Thoracic aorta (tissue), 2 donors: Measurements from ENCODE around the gene FKBP10. TPM values are rescaled to one million over a fixed set of nuclear protein-coding genes. Genes with fewer than 3 reads are reported as not detected.

Source experiments
- ATAC-seq: fragments of 150-250 bp; one replicate; pipeline ENCODE4 v1.8.0; 2017; ENCODE audit warnings: low read depth; ENCODE audit not compliant: insufficient number of reproducible peaks, low FRiP score
- DNase-seq: peaks from one replicate; pipeline ENCODE4 v3.0.0-alpha.2; 2020; ENCODE audit warnings: low spot score
- H3K27ac ChIP-seq, 2 donors: fragments of 200-600 bp; sonication (generic); 1 replicate in 1 of 2; 2 replicates in 1 of 2; pipeline ENCODE4 v1.5.1; 2016; ENCODE audit warnings: mild to moderate bottlenecking in 2 of 2, moderate library complexity in 2 of 2
- H3K27me3 ChIP-seq: fragments of 200-600 bp; sonication (generic); replicated peaks from 2 replicates; pipeline ENCODE4 v1.6.0; 2016; ENCODE audit warnings: mild to moderate bottlenecking; ENCODE audit not compliant: insufficient read depth
- H3K36me3 ChIP-seq: fragments of 200-600 bp; sonication (generic); one replicate; pipeline ENCODE4 v1.5.1; 2016
- H3K4me1 ChIP-seq, 2 donors: fragments of 200-600 bp; sonication (generic); 1 replicate in 1 of 2; 2 replicates in 1 of 2; pipeline versions ENCODE4 v1.5.1 to v1.6.0; 2016; ENCODE audit warnings: low read depth in 2 of 2, mild to moderate bottlenecking in 1 of 2; ENCODE audit not compliant: control insufficient read depth in 1 of 2
- H3K4me3 ChIP-seq: fragments of 200-600 bp; sonication (generic); 2 replicates; pipeline ENCODE4 v1.5.1; 2016; ENCODE audit warnings: mild to moderate bottlenecking
- H3K9me3 ChIP-seq: fragments of 200-600 bp; sonication (generic); 2 replicates; pipeline ENCODE4 v1.5.1; 2016
- total RNA-seq, 2 donors: library from RNA; depleted of rRNA; stranded (reverse); fragments of >200 nt; gene quantifications; one replicate each; pipeline versions ENCODE4 v1.1.0 to v1.2.3, GENCODE V29; 2016
- TF ChIP-seq, protein P1 (sequence below): fragments of 200-600 bp; sonication (generic); IDR thresholded peaks from one replicate; pipeline ENCODE4 v1.5.1; 2019; ENCODE audit warnings: antibody characterized with exemption

Gene FKBP10
- total RNA-seq, 2 donors from 2014 or later = 125 to 188 TPM

GRCh38 chr17:41868568-41868967 is 55.8 kb downstream of the FKBP10 start:
- TF ChIP-seq, protein P1, sequence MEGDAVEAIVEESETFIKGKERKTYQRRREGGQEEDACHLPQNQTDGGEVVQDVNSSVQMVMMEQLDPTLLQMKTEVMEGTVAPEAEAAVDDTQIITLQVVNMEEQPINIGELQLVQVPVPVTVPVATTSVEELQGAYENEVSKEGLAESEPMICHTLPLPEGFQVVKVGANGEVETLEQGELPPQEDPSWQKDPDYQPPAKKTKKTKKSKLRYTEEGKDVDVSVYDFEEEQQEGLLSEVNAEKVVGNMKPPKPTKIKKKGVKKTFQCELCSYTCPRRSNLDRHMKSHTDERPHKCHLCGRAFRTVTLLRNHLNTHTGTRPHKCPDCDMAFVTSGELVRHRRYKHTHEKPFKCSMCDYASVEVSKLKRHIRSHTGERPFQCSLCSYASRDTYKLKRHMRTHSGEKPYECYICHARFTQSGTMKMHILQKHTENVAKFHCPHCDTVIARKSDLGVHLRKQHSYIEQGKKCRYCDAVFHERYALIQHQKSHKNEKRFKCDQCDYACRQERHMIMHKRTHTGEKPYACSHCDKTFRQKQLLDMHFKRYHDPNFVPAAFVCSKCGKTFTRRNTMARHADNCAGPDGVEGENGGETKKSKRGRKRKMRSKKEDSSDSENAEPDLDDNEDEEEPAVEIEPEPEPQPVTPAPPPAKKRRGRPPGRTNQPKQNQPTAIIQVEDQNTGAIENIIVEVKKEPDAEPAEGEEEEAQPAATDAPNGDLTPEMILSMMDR = no peak
- Histone ChIP-seq H3K4me3 (no peak overlapping the region), H3K36me3 (peaks cover 37% of the 10 kb centered on the region), H3K27ac (no peak overlapping the region), H3K27me3 (no peaks in the 10 kb centered on the region), H3K4me1 (peaks cover 7 to 16% of the 10 kb centered on the region in 2 donors), H3K9me3 (no peaks in the 10 kb centered on the region)
- no peak for ATAC-seq
- DNase-seq = no peak

DNA sequence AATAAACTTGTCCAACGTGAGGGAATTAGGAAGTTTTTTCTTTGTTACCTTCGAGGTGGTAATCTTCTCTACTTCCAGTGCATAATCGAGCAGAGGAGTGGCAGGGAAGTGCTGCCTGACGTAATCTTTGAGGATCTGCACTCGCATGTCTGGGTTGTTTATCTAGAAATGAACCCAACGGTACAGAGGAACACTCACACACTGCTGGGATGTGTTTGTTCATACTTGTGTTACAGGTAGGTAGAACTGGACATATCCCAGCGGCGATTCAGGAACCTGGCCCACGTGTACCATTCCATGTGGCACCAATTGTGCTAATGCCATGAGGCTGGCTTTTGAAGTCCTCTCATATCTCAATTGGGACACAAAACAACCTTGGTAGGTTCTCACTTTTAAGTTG is 56.6 kb downstream of the FKBP10 start:
- H3K27me3 ChIP-seq = no peaks in the 10 kb centered on the region
- no peaks in the 10 kb centered on the region for H3K9me3 ChIP-seq
- DNase-seq = no peak
- H3K4me1 ChIP-seq = peaks cover 0 to 7% of the 10 kb centered on the region in 2 donors
- H3K27ac ChIP-seq = no peak overlapping the region
- H3K36me3 ChIP-seq = peaks cover 41% of the 10 kb centered on the region
- ATAC-seq = no peak
- TF ChIP-seq, protein P1 = no peak
- no peak overlapping the region for H3K4me3 ChIP-seq

- TF ChIP-seq, protein P1 = no peak
- Histone ChIP-seq H3K4me1 (peaks cover 0 to 7% of the 10 kb centered on the region in 2 donors), H3K36me3 (peaks cover 41% of the 10 kb centered on the region), H3K4me3 (no peak overlapping the region), H3K27me3 (no peaks in the 10 kb centered on the region), H3K9me3 (no peaks in the 10 kb centered on the region), H3K27ac (no peak overlapping the region)
- no peak for DNase-seq
- ATAC-seq = no peak
Measured at GRCh38 chr17:41870097-41870496, 57.3 kb downstream of the FKBP10 start.

GRCh38 chr17:41870627-41871026 is 57.8 kb downstream of the FKBP10 start:
- TF ChIP-seq, protein P1 = no peak
- Histone ChIP-seq H3K9me3 (no peaks in the 10 kb centered on the region), H3K27ac (no peak overlapping the region), H3K36me3 (peaks cover 41% of the 10 kb centered on the region), H3K4me1 (peaks cover 0 to 5% of the 10 kb centered on the region in 2 donors), H3K4me3 (no peak overlapping the region), H3K27me3 (no peaks in the 10 kb centered on the region)
- ATAC-seq (no peak), DNase-seq (no peak)

- no peaks in the 10 kb centered on the region for H3K9me3 ChIP-seq
- H3K27me3 ChIP-seq = no peaks in the 10 kb centered on the region
- ATAC-seq (no peak), DNase-seq (no peak)
- H3K36me3 ChIP-seq = peaks cover 41% of the 10 kb centered on the region
- no peaks in the 10 kb centered on the region for H3K4me1 ChIP-seq
- no peak overlapping the region for H3K4me3 ChIP-seq
- TF ChIP-seq, protein P1 = no peak
- H3K27ac ChIP-seq = no peak overlapping the region
Measured at GRCh38 chr17:41871789-41872188, 59.0 kb downstream of the FKBP10 start.

Other genes with a start within 250 kb of the FKBP10 start
- gene KRT9, start 240.9 kb upstream of the FKBP10 start, total RNA-seq = under 1 TPM in 1 of 2 donors, not detected in 1; 0.42 TPM
- gene KRT14, start 226.1 kb upstream of the FKBP10 start, total RNA-seq = 10 to 100 TPM in 1 of 2 donors, 1 to 10 TPM in 1; 6.9 to 18.7 TPM
- gene KRT16, start 200.2 kb upstream of the FKBP10 start, total RNA-seq = 10 to 100 TPM in 1 of 2 donors, 1 to 10 TPM in 1; 6.5 to 16.8 TPM
- 10 to 100 TPM; 74.7 to 87.1 TPM for gene KRT17, start 188.4 kb upstream of the FKBP10 start, total RNA-seq
- gene EIF1, start 124.1 kb upstream of the FKBP10 start, total RNA-seq = 100 to 1,000 TPM; 167 to 318 TPM
- gene GAST, start 100.7 kb upstream of the FKBP10 start, total RNA-seq = not detected
- gene HAP1, start 78.4 kb upstream of the FKBP10 start, total RNA-seq = under 1 TPM in 1 of 2 donors, not detected in 1; 0.35 TPM
- gene JUP, start 26.3 kb upstream of the FKBP10 start, total RNA-seq = 10 to 100 TPM; 82.4 to 98.7 TPM
- gene P3H4, start 1.1 kb upstream of the FKBP10 start, total RNA-seq = 10 to 100 TPM; 20.7 to 41.0 TPM
- gene NT5C3B, start 23.2 kb downstream of the FKBP10 start, total RNA-seq = 10 to 100 TPM; 62.1 to 69.7 TPM
- gene KLHL10, start 24.8 kb downstream of the FKBP10 start, total RNA-seq = not detected
- 10 to 100 TPM; 22.6 to 28.6 TPM for gene KLHL11, start 52.4 kb downstream of the FKBP10 start, total RNA-seq
- 10 to 100 TPM; 76.3 to 81.5 TPM for gene ACLY, start 105.9 kb downstream of the FKBP10 start, total RNA-seq
- 1 to 10 TPM; 1.1 to 2.2 TPM for gene ODAD4, start 117.6 kb downstream of the FKBP10 start, total RNA-seq
- gene CNP, start 153.8 kb downstream of the FKBP10 start, total RNA-seq = 10 to 100 TPM; 32.4 to 56.3 TPM
- 10 to 100 TPM; 61.2 to 80.6 TPM for gene DNAJC7, start 204.4 kb downstream of the FKBP10 start, total RNA-seq
- 10 to 100 TPM; 43.8 to 46.2 TPM for gene NKIRAS2, start 207.1 kb downstream of the FKBP10 start, total RNA-seq
- gene C17orf113, start 237.6 kb downstream of the FKBP10 start, total RNA-seq = under 1 TPM; 0.21 to 0.54 TPM